RCC 7860 (cell line): Measurements from ENCODE around the gene CEP20.

Source experiments
- DNase-seq: peaks from one replicate; pipeline ENCODE4 v3.0.0-alpha.2; 2015; ENCODE audit warnings: low spot score
- FAIRE-seq: peaks from 2 replicates; lab custom pipeline; 2012; peaks lifted over from hg19 to GRCh38; lab: Jason Lieb, UNC

The CEP20 gene

GRCh38 chr16:15898654-15899053 is 10.3 kb upstream of the CEP20 start:
- no peak for FAIRE-seq
- no peak for DNase-seq

DNA sequence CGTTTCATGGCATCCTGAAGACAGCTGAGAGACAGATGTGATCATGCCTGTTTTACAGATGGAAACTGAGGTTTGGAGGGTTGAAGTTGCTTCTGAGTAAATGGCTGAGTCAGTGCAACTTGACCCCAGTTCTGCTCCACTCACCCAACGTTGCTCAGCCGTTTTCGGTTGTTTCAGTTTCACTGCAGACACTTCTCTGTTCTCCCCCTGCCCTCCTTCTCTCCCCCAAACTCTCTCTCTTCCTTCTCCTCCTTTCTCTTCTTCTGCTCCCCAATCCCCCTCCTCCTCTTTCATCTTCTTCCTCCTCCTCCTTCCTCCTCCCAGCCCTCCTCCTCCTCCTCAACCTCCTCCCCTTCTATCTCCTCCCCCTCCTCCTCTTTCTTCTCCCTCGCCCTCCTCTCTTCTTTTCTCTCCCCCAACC is 9.4 kb upstream of the CEP20 start:
- peak; percentile 54 for DNase-seq
- peak; percentile 7 for FAIRE-seq

GRCh38 chr16:15897121-15897780 is 8.8 kb upstream of the CEP20 start:
- DNase-seq (no peak), FAIRE-seq (no peak)

DNA sequence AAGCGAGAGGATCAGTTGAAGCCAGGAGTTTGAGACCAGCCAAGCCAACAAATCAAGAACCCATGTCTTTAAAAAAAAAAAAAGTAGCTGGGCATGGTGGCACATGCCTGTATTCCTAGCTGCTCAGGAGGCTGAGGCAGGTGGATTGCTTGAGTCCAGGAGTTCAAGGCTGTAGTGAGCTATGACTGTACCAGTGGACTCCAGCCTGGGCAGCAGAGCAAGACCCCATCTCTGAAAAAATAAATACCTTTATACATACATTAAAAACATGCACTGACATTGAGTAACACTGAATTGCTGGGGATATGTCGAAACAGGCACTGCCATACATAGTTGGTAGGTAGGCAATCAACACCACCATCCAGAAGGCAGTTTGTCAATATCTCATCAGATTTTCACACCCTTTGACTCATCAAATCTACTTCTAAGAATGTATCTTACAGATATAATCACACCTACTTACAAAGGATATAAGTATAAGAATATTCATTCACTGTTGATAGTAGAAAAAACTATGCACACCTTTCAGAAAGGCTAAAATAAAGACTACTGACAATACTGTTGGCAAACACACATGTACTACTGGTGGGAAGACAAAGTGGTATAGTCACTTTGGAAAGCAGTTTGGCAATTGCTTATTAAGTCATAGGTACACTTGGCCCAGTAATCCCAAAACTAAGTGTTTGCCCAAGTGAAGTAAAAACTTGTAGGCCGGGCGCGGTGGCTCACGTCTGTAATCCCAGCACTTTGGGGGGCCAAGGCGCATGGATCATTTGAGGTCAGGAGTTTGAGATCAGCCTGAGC is 6.4 kb upstream of the CEP20 start:
- no peak for FAIRE-seq
- no peak for DNase-seq

DNA sequence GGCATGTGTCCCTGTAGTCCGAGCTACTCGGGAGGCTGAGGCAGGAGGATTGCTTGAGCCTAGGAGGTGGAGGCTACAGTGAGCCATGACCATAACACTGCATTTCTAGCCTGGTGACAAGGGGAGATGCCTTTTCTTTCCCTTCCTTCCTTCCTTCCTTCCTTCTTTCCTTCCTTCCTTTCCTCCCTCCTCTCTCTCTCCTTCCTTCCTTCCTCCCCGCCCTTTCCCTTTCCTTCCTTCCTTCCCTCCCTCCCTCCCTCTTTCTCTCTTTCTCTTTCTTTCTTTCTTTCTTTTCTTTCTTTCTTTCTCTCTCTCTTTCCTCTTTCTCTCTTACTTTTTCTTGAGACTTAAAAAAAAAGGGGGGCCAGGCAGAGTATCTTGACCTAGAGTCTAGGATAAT is 3.1 kb upstream of the CEP20 start:
- no peak for DNase-seq
- FAIRE-seq, result no peak

DNA sequence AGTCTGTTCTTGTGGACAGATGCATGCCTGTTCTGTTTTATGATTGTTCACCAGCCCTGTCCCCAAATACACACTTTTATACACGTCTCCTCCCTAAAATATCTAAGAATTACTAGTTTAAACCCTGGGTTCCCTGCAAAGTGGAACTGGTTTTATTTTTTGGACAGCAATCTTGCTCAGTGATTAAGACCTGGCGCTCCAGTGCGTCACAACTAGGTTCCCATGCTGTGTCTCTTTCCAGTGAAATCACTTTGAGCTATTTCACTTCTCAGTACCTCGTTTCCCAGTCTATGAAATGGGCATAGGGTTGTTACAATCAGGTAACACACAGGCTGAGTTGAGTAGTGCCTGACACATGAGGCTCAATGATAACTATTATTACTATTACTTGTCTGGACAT is 1.1 kb downstream of the CEP20 start:
- FAIRE-seq (no peak), DNase-seq (no peak)

- FAIRE-seq, result no peak
- DNase-seq, result no peak
These were observed 2.3 kb downstream of the CEP20 start for GRCh38 chr16:15886078-15886477.

- FAIRE-seq, result no peak
- DNase-seq, result no peak
These were observed 2.8 kb downstream of the CEP20 start for GRCh38 chr16:15885560-15886001.

- no peak for DNase-seq
- no peak for FAIRE-seq
These were observed 5.8 kb downstream of the CEP20 start for GRCh38 chr16:15882563-15882962.

- no peak for FAIRE-seq
- DNase-seq, result no peak
These were observed 6.5 kb downstream of the CEP20 start for GRCh38 chr16:15881794-15882379.

DNA sequence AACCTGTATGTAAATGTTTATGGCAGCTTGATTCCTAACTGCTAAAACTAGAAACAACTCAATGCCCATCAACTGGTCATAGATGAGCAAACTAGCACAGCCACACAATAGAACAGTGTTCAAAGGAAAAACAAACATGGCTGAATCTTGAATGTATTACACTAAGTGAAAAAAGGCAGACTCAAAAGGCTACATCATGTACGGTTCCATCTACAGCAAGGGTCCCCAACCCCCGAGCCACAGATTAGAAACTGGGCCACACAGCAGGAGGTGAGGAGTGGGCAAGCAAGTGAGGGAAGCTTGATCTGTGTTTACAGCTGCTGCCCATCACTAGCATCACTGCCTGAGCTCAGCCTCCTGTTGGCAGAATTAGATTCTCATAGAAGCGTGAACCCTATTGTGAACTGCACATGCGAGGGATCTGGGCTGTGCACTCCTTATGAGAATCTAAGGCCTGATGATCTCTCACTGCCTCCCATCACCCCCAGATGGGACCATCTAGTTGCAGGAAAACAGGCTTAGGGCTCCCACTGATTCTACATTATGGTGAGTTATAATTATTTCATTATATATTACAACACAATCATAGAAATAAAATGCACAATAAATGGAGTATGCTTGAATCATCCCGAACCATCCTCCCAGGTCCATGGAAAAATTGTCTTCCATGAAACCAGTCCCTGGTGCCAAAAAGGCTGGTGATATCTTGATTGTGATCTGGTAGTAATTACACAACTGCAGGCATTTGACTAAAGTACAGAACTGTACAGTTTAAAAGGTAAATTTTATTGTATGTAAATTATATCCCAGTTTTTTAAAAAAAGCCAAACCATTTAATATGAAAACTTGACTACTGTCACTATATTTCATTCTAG is 7.7 kb downstream of the CEP20 start:
- DNase-seq, result no peak
- no peak for FAIRE-seq

DNA sequence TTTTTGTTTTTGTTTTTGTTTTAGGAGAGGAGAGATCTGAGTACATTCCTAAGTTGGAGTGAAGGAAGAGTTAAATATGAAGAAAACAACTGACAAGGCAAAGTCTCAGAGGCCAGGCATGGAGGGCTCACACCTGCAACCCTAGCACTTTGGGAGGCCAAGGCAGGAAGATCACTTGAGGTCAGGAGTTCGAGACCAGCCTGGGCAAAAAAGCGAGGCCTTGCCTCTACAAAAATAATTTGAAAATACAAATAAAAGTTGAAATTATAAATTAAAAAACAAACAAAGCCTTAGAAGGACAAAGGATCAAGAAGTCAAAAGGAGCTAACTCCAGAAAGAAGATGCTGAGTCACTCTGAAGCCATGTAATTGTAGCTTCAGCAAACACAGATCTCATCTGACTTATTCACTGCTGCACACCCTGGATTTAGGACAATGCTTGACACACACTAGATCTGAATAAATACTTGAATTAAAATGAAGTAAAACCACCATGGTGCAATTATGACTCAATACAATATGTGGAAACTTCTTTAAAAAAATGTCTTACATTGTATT is 9.1 kb downstream of the CEP20 start:
- FAIRE-seq, result peak; percentile 83
- peak; percentile 74 for DNase-seq

DNA sequence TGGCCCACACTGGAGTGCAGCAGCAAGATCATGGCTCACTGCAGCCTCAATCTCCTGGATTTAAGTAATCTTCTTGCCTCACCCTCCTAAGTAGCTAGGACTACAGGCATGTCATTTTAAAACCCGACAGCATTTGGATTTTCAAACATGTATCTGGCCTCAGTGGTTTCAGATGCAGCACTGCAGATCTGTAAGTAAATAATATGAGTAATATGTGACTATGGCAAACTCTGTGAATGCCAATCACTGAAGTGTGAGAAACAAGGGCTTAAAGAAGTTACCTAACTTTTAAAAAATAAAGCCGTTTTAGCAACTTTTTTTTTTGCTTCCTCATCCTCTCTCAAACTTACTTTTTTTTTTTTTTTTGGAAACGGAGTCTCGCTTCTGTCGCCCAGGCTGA is 11.9 kb downstream of the CEP20 start:
- FAIRE-seq (peak; percentile 71), DNase-seq (peak; percentile 65)

GRCh38 chr16:15874745-15875314 is 13.6 kb downstream of the CEP20 start:
- FAIRE-seq (no peak), DNase-seq (peak; percentile 19)

- no peak for FAIRE-seq
- DNase-seq, result no peak
These were observed 14.7 kb downstream of the CEP20 start for GRCh38 chr16:15873737-15874136.

DNA sequence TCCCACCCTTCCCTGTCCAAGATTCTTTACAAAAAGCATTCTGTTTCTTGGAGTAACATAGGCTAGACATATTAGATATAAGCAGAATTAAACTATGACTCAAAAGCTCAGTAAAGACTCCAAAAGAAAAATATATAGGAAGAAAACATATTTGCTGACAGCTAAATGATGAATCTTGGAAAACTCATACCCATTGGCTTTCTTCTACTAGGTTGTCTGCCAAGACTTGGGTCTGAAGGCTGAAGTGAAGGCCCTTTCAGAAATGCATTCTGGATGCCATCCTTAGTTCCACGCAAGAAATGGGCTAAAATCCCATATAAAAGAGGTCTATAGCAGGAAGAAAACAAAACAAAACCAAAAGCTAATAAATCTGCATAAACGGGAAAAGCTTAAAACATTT is 15.1 kb downstream of the CEP20 start:
- DNase-seq (no peak), FAIRE-seq (no peak)

- DNase-seq (no peak), FAIRE-seq (no peak)
These were observed 18.4 kb downstream of the CEP20 start for GRCh38 chr16:15870011-15870410.

GRCh38 chr16:15866451-15866850 is 22.0 kb downstream of the CEP20 start:
- no peak for DNase-seq
- no peak for FAIRE-seq

GRCh38 chr16:15865742-15866141 is 22.7 kb downstream of the CEP20 start:
- DNase-seq (no peak), FAIRE-seq (no peak)

GRCh38 chr16:15864939-15865338 is 23.5 kb downstream of the CEP20 start:
- DNase-seq, result no peak
- no peak for FAIRE-seq
